Lower leg skin (tissue), 3 donors: ENCODE measurements around the gene GATA5.

Source experiments
- POLR2A ChIP-seq, 2 donors: fragments of 450-650 bp; IDR thresholded peaks; one replicate each; pipeline ENCODE4 v1.6.1; 2016 to 2017; ENCODE audit warnings: antibody characterized with exemption in 2 of 2, mild to moderate bottlenecking in 1 of 2, moderate library complexity in 1 of 2
- TF ChIP-seq, protein P1 (sequence below), 3 donors: fragments of 450-650 bp; IDR thresholded peaks; one replicate each; pipeline ENCODE4 v1.5.1; 2016; ENCODE audit warnings: antibody characterized with exemption in 3 of 3, mild to moderate bottlenecking in 3 of 3, moderate library complexity in 2 of 3

- TF ChIP-seq, protein P1, sequence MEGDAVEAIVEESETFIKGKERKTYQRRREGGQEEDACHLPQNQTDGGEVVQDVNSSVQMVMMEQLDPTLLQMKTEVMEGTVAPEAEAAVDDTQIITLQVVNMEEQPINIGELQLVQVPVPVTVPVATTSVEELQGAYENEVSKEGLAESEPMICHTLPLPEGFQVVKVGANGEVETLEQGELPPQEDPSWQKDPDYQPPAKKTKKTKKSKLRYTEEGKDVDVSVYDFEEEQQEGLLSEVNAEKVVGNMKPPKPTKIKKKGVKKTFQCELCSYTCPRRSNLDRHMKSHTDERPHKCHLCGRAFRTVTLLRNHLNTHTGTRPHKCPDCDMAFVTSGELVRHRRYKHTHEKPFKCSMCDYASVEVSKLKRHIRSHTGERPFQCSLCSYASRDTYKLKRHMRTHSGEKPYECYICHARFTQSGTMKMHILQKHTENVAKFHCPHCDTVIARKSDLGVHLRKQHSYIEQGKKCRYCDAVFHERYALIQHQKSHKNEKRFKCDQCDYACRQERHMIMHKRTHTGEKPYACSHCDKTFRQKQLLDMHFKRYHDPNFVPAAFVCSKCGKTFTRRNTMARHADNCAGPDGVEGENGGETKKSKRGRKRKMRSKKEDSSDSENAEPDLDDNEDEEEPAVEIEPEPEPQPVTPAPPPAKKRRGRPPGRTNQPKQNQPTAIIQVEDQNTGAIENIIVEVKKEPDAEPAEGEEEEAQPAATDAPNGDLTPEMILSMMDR (IDR thresholded peaks at IDR 0.05): no peak
- no peak for TF ChIP-seq POLR2A (IDR thresholded peaks at IDR 0.05)
Measured at GRCh38 chr20:62446888-62447869, 28.6 kb downstream of the GATA5 start.
